CD4-positive, alpha-beta T cell treated with Interleukin-6 at 100 ng/mL for 8 hours (primary cell): Measurements from ENCODE around the gene MAP1LC3B.

Experiments
- DNase-seq: peaks from one replicate; pipeline ENCODE4 v3.0.0-alpha.2; 2020; ENCODE audit warnings: mixed read lengths, low spot score

MAP1LC3B gene

GRCh38 chr16:87391950-87392820 lies at the start of gene MAP1LC3B:
Gene MAP1LC3B, plus strand, starts transcription at chr16:87392336. Its CDS starts 92 bp downstream, at chr16:87392428.
- peak; percentile 97 for DNase-seq

GRCh38 chr16:87342504-87342903 lies 49.6 kb upstream of the MAP1LC3B start:
- DNase-seq = no peak

- DNase-seq = no peak
These were observed 49.0 kb upstream of the MAP1LC3B start for GRCh38 chr16:87342978-87343752.

- DNase-seq = no peak
These were observed 48.4 kb upstream of the MAP1LC3B start for GRCh38 chr16:87343753-87344050.

GRCh38 chr16:87344165-87344930 lies 47.8 kb upstream of the MAP1LC3B start:
- no peak for DNase-seq

- peak; percentile 76 for DNase-seq
These were observed 47.1 kb upstream of the MAP1LC3B start for GRCh38 chr16:87344931-87345631.

- no peak for DNase-seq
These were observed 46.3 kb upstream of the MAP1LC3B start for GRCh38 chr16:87345726-87346424.

- no peak for DNase-seq
These were observed 45.5 kb upstream of the MAP1LC3B start for GRCh38 chr16:87346517-87347060.

GRCh38 chr16:87347932-87348615 lies 44.1 kb upstream of the MAP1LC3B start:
- DNase-seq = no peak

GRCh38 chr16:87348616-87349157 lies 43.4 kb upstream of the MAP1LC3B start:
- DNase-seq = no peak

GRCh38 chr16:87350031-87350430 lies 42.1 kb upstream of the MAP1LC3B start:
- DNase-seq = no peak

GRCh38 chr16:87350681-87351319 lies 41.3 kb upstream of the MAP1LC3B start:
- DNase-seq = no peak

- no peak for DNase-seq
These were observed 40.8 kb upstream of the MAP1LC3B start for GRCh38 chr16:87351320-87351698.

- DNase-seq = no peak
These were observed 39.3 kb upstream of the MAP1LC3B start for GRCh38 chr16:87352818-87353217.

- DNase-seq = no peak
These were observed 38.5 kb upstream of the MAP1LC3B start for GRCh38 chr16:87353613-87354012.

GRCh38 chr16:87356491-87356853 lies 35.7 kb upstream of the MAP1LC3B start:
- DNase-seq = no peak

- no peak for DNase-seq
These were observed 33.9 kb upstream of the MAP1LC3B start for GRCh38 chr16:87358250-87358649.

GRCh38 chr16:87358696-87359095 lies 33.4 kb upstream of the MAP1LC3B start:
- DNase-seq = no peak

- DNase-seq = no peak
These were observed 33.0 kb upstream of the MAP1LC3B start for GRCh38 chr16:87359121-87359520.
